Heart left ventricle (tissue), 16 donors: ENCODE results near the gene ADAMTS20. TPM values are rescaled to one million over a fixed set of nuclear protein-coding genes. Genes with fewer than 3 reads are reported as not detected.

ENCODE experiments used
- ATAC-seq, 4 donors: fragments of 200-7000 bp; cut with Tn5 transposase; one replicate each; pipeline ENCODE4 v1.9.1; 2020 to 2022; ENCODE audit warnings: moderate library complexity in 4 of 4, mild to moderate bottlenecking in 3 of 4, moderate number of reproducible peaks in 1 of 4
- DNase-seq, 5 donors: peaks; one replicate each; pipeline ENCODE4 v3.0.0-alpha.2; 2020
- H3K27ac ChIP-seq, 12 donors: fragments of 200-600 bp; sonication (generic) in 4 of 12; one replicate each; pipeline versions ENCODE4 v1.5.0 to v1.8.0; 2016 to 2022; ENCODE audit warnings: mild to moderate bottlenecking in 2 of 12
- H3K27me3 ChIP-seq, 9 donors: fragments of 200-600 bp; sonication (generic) in 2 of 9; one replicate each; pipeline versions ENCODE4 v1.5.1 to v1.8.0; 2016 to 2022; ENCODE audit warnings: mild to moderate bottlenecking in 3 of 9
- H3K36me3 ChIP-seq, 9 donors: fragments of 200-600 bp; sonication (generic) in 2 of 9; one replicate each; pipeline versions ENCODE4 v1.5.0 to v1.8.0; 2018 to 2022; ENCODE audit warnings: mild to moderate bottlenecking in 2 of 9
- H3K4me1 ChIP-seq, 12 donors: fragments of 200-600 bp; sonication (generic) in 4 of 12; one replicate each; pipeline versions ENCODE4 v1.5.0 to v1.8.0; 2016 to 2022; ENCODE audit warnings: mild to moderate bottlenecking in 3 of 12
- H3K4me3 ChIP-seq, 12 donors: fragments of 200-600 bp; sonication (generic) in 4 of 12; one replicate each; pipeline versions ENCODE4 v1.5.0 to v1.8.0; 2017 to 2022; ENCODE audit warnings: mild to moderate bottlenecking in 9 of 12, moderate library complexity in 4 of 12
- H3K9me3 ChIP-seq, 12 donors: fragments of 200-600 bp; sonication (generic) in 4 of 12; one replicate each; pipeline versions ENCODE4 v1.5.0 to v1.8.0; 2016 to 2022; ENCODE audit warnings: mild to moderate bottlenecking in 1 of 12
- CTCF ChIP-seq, 12 donors: fragments of 200-600 bp; sonication (generic) in 4 of 12; IDR thresholded peaks; one replicate each; pipeline versions ENCODE4 v1.5.0 to v1.8.0; 2018 to 2022; ENCODE audit warnings: antibody characterized with exemption in 12 of 12, mild to moderate bottlenecking in 5 of 12
- POLR2A ChIP-seq, 2 donors: fragments of 450-650 bp; IDR thresholded peaks; one replicate each; pipeline ENCODE4 v1.6.1; 2017; ENCODE audit warnings: antibody characterized with exemption in 2 of 2, mild to moderate bottlenecking in 2 of 2, moderate library complexity in 2 of 2
- WGBS, 4 donors: extraction: QIAGEN DNeasy Blood & Tissue Kit in 2 of 4; methylation state at CpG; one replicate each; pipeline versions ENCODE4 v1.1.5 to v1.1.7; 2013 to 2018; 5-methylcytosine and 5-hydroxymethylcytosine counted together
- intact Hi-C, 10 donors: fragments of 100-400 bp; cut with DNase I; formaldehyde crosslinking; loops; one replicate each; pipeline versions ENCODE4 v1.11.1 to v1.14.2; 2022
- long read RNA-seq, 3 donors: library from polyadenylated mRNA; unstranded; transcript quantifications; one replicate each; pipeline ENCODE4 v2.0.0, GENCODE V29; 2020 to 2021
- polyA plus RNA-seq, 2 donors: library from polyadenylated mRNA; stranded (reverse); fragments of 200-250 nt; gene quantifications; one replicate each; pipeline ENCODE4 v1.2.3, GENCODE V29; 2013
- total RNA-seq, 9 donors: library from RNA; depleted of rRNA in 2 of 9; stranded (reverse); fragments of >200 nt in 2 of 9; fragmentation: NEBNext Ultra II Directional in 3 of 9; extraction: Animal tissue kit (Norgen Biotek cat#: 25700) in 3 of 9; gene quantifications; one replicate each; pipeline versions ENCODE4 v1.1.0 to v1.2.4, GENCODE V29; 2016 to 2023
- donor health status: ischemic (EF 13 %, LVEDD 7.1; RV severe dilation, severe dysfunction).
- donor health status: healthy with polysubstance abuse.
- donor health status: DM: no; HTN: yes; CAD: no.
- donor health status: DM: no; HTN: no; CAD: no.
- donor health status: ischemic (EF 25% LVEDD 6.9; RV normal size, moderate dysfunction).
- donor health status: ischemic (EF 25% LVEDD 5.7; RV mildly dilated, moderate dysfunction).
- donor health status: healthy.
- donor health status: DM: yes; HTN: yes; CAD: no.
- donor health status: ischemic (EF 35%, LVEDD 5.7; RV mildly dilated, moderate dysfunction).
- donor health status: nonischemic (EF 11% LVEDD 7.7; RV severe dilation, severe dysfunction).
- donor health status: DM: yes; HTN: yes; CAD: no.
- donor health status: PGD.
- donor health status: ischemic (EF 29% LVEDD 5.4; RV normal size, mild dysfunction).
- donor health status: nonischemic (EF 23%, LVEDD 6.1; RV moderate dilation, normal function).

ADAMTS20 gene
- total RNA-seq (under 1 TPM in 1 of 9 donors, not detected in 8; 0.05 TPM), polyA plus RNA-seq (not detected)
- long read RNA-seq, donor 1, result 0 reads
- long read RNA-seq, donor 2, result 0 reads
- long read RNA-seq, donor 3, result 0 reads

- intact Hi-C loops, result no loop called here
- TF ChIP-seq CTCF (IDR thresholded peaks at IDR 0.05) (no peak), POLR2A (IDR thresholded peaks at IDR 0.05) (no peak)
Observed at GRCh38 chr12:43551971-43552559, at the start of gene ADAMTS20. Gene ADAMTS20, minus strand, starts transcription at chr12:43552203. Its CDS starts 282 bp downstream, at chr12:43551921.

GRCh38 chr12:43599708-43600107, 47.7 kb upstream of the ADAMTS20 start:
- Histone ChIP-seq H3K27ac (no peak overlapping the region), H3K36me3 (no peaks in the 10 kb centered on the region), H3K9me3 (no peaks in the 10 kb centered on the region), H3K4me3 (no peak overlapping the region), H3K27me3 (no peaks in the 10 kb centered on the region), H3K4me1 (no peaks in the 10 kb centered on the region)
- intact Hi-C loops, result no loop called here
- DNase-seq (no peak), ATAC-seq (no peak)
- WGBS, 4 donors, result 79 to 88% (median 85%) methylated on average over 1 of the region's 1 CpG
- TF ChIP-seq POLR2A (IDR thresholded peaks at IDR 0.05) (no peak), CTCF (IDR thresholded peaks at IDR 0.05) (no peak)

More at GRCh38 chr12:43551971-43552559, at the start of gene ADAMTS20:
- H3K9me3 ChIP-seq, result peaks cover 0 to 28% (median 16%) of the 10 kb centered on the region in 12 donors
- DNase-seq (no peak), ATAC-seq (peak in 1 of 4 donors; percentile 33)
- H3K27me3 ChIP-seq, result peaks cover 3 to 40% (median 27%) of the 10 kb centered on the region in 9 donors
- peak within 1 kb of the TSS in 5 of 12 donors; percentile 8 to 27 (median 14) for H3K4me3 ChIP-seq
- peaks cover 0 to 15% (median 0%) of the 10 kb centered on the region in 12 donors for H3K4me1 ChIP-seq
- H3K36me3 ChIP-seq, result no peaks in the 10 kb centered on the region
- WGBS, 4 donors, result 0 to 2% (median 1%) methylated on average over 44 to 51 of the region's 51 CpGs
- H3K27ac ChIP-seq, result no peak within 1 kb of the TSS

GRCh38 chr12:43599066-43599465, 47.1 kb upstream of the ADAMTS20 start:
- no peak for TF ChIP-seq POLR2A (IDR thresholded peaks at IDR 0.05)
- TF ChIP-seq CTCF (IDR thresholded peaks at IDR 0.05), result no peak
- no peak overlapping the region for H3K4me3 ChIP-seq
- ATAC-seq, result no peak
- no peaks in the 10 kb centered on the region for H3K27me3 ChIP-seq
- DNase-seq, result no peak
- intact Hi-C loops, result no loop called here
- H3K36me3 ChIP-seq, result no peaks in the 10 kb centered on the region
- no peaks in the 10 kb centered on the region for H3K4me1 ChIP-seq
- 73 to 79% (median 75%) methylated on average over 3 of the region's 3 CpGs for WGBS, 4 donors
- H3K27ac ChIP-seq, result no peak overlapping the region
- H3K9me3 ChIP-seq, result no peaks in the 10 kb centered on the region

GRCh38 chr12:43590307-43590706, 38.3 kb upstream of the ADAMTS20 start:
- no peak for DNase-seq
- Histone ChIP-seq H3K4me3 (no peak overlapping the region), H3K4me1 (no peaks in the 10 kb centered on the region), H3K36me3 (no peaks in the 10 kb centered on the region), H3K27me3 (no peaks in the 10 kb centered on the region), H3K9me3 (no peaks in the 10 kb centered on the region), H3K27ac (no peak overlapping the region)
- no peak for TF ChIP-seq POLR2A (IDR thresholded peaks at IDR 0.05)
- TF ChIP-seq CTCF (IDR thresholded peaks at IDR 0.05), result no peak
- WGBS, 4 donors, result 50 to 60% (median 56%) methylated on average over 1 of the region's 1 CpG
- ATAC-seq, result no peak
- intact Hi-C loops, result no loop called here
